DMS53 (cell line): ENCODE results near the gene PEX3.

ENCODE experiments used
- DNase-seq: peaks from one replicate; lab custom pipeline; 2025; lab: John Stamatoyannopoulos, UW

Gene PEX3

GRCh38 chr6:143539106-143539505 is 88.5 kb downstream of the PEX3 start:
- no peak for DNase-seq

- no peak for DNase-seq
Measured at GRCh38 chr6:143539734-143540133, 89.1 kb downstream of the PEX3 start.

- no peak for DNase-seq
Measured at GRCh38 chr6:143540192-143540591, 89.6 kb downstream of the PEX3 start.
